SK-N-DZ (cell line): ENCODE measurements around the gene IGSF11.
A peak's percentile ranks its signal among the peaks of the same experiment; 100 is the strongest.
"Not testable (repeated sequence)": the region's sequence is repeated elsewhere in the genome, so short reads cannot be mapped to it uniquely, and the experiment has no call there.

Experiments used
- DNase-seq: peaks from one replicate; pipeline ENCODE4 v3.0.0-alpha.2; 2015; ENCODE audit warnings: low spot score

IGSF11 gene

DNA sequence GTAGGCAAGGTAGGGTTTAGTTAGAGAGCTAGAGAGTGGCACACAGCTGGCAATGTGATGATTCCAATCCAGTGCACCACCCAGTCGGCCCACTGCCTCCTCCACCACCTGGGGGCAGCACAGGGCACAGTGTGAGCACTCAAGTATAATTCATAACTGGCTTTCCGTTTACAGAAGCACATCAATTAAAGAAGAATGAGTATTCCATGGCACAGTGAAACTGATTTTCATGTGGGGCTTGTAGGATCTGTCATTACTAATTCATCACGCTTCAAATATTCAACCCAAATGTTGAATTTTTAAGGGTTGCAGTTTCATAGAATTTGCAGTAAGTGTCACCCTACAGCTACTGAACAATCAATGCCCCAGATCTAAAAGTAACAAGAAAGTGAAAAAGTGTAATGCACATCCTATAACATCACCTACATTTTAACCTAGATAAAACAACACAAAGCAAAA, 149.9 kb downstream of the IGSF11 start:
- peak; percentile 70 for DNase-seq

DNA sequence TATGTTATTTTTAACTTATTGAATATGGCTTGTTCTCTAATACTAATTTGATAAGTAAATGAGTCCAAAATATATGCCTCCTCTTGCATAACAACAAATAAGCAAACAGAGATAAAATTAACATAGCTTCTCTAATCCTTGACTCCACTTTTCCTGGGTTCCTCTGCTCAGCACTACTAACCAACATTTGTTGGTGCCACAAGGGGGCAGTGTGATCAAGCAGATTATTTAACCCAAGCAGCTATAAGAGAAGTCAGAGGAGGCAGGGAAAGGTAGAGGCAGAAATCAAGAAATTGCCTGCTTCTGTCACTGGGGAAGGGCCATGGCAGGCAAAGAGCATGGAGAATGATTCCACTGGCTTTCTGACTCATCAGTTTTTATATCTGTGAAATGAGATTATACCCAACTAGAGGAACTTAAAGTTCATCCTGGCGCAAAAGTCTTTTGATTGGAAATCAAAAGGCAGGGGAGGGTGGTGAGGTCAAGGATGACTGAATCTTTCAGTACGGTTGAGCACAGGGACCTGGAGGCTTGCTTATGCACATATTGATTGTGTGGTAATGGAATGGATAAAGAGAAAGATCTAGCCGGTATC, 152.2 kb downstream of the IGSF11 start:
- DNase-seq = peak; percentile 75

DNA sequence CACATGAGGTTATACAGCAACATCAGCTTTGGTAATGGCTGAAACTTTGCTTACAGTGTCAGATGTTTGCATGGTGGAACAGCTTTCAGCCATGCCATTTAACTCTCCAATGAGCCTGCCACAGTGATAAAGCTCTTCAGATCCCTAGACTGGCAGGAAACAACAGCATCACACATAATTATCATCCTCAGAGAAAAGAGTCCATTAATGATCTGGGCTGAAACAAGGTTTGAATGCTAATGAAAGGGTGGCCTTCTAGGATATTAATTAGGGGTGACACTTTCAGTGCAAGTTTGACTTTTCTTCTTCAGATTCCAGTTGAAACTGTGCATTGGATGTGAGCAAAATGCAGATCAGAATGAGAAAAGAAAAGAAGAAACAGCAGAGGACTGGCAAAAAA, 166.6 kb downstream of the IGSF11 start:
- DNase-seq = no peak

DNA sequence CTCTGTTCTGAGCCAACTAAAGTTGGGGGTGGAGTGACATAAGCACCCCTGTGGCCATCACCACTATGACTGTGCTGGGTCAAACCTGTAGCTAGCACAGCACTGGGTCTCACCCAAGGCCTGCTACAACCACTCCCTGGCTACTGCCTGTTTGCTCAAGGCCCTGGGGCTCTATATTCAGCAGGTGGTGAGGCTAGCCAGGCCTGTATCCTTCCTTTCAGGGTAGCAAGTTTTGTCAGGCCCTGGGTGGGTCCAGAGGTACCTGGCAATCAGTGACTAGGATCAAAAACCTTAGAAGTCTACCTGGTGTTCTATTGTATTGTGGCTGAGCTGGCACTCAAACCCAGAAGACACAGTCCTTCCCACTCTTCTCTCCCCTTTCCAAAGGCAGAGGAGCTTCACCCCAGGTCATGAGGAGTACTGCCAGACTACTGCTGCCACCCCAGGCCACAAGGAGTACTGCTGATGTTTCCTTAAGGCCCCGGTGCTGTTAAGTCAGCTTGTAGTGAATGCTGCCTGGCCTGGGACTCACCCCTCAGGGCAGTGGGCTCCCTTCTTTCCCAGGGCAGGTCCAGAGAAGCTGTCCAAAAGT, 170.8 kb downstream of the IGSF11 start:
- DNase-seq = peak; percentile 27

DNA sequence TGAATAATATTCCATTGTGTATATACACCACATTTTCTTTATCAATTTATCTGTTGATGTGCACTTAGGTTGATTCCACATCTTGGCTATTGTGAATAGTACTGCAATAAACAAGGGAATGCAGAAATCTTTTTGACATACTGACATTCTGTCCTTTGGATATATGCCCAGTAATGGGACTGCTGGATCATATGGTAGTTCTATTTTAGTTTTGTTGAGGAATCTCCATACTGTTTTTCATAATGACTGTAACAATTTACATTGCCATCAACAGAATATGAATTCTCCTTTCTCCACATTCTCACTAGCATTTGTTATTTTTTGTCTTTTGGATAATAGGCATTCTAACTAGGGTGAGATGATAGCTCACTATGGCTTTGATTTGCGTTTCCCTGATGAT, 174.7 kb downstream of the IGSF11 start:
- DNase-seq = no peak

DNA sequence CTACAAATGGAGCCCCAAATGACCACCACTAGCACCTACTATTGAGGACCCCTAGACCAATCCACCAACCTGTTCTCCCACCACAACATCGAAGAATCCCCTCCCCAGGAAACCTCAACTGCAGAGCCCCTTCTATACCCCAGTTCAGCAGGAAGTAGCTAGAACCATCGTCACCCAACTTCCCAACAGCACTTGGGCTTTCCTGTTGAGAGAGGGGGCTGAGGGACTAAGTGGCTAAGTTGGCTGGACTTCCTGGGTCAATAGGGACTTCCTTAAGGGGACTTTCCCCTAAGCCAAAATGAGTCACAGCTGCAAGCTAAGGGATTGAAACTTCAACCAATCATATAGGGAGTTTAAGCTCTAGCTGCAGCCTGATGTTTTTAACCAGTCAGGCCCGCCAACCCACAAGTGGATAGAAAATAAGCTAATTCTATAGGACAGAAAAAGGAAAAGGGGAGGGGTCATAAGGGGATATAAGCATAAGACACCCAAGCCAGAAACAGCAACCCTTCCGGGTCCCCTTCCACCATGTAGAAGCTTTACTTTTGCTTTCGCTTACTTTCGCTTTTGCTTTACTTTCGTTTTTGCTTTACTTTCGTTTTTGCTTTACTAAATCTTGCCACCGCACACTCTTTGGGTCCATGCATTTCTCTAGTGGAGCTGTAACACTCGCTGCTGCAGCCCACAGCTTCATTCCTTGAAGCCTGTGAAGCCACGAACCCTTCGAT, 183.0 kb downstream of the IGSF11 start:
- not testable (repeated sequence) for DNase-seq

DNA sequence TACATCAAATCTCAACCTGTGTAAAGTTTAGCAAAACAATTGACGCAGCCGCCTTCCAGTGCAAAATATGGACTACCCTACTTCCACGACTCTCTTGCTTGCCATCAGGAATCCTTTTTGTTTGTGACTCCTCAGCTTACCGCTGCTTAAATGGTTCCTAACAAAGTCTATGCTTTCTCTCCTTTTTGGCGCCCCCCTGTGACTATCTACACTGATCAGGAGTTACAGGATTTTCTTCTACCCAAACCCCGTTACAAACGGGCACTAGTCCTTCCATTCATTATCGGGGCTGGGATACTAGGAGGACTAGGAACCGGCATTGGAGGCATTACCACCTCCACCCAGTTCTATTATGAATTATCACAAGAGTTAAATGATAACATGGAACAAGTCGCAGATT, 184.0 kb downstream of the IGSF11 start:
- no peak for DNase-seq
